WI38 (cell line): ENCODE results near the gene SASH1.

Experiments
- H3K4me3 ChIP-seq: 2 replicates; pipeline ENCODE4 v1.5.1; 2011; ENCODE audit warnings: low read depth, mild to moderate bottlenecking, control low read depth, low read length
- TF ChIP-seq, protein P1 (sequence below): IDR thresholded peaks from 2 replicates; pipeline ENCODE4 v1.5.1; 2012; ENCODE audit warnings: low read depth, mild to moderate bottlenecking, control low read depth, low read length

Gene SASH1

DNA sequence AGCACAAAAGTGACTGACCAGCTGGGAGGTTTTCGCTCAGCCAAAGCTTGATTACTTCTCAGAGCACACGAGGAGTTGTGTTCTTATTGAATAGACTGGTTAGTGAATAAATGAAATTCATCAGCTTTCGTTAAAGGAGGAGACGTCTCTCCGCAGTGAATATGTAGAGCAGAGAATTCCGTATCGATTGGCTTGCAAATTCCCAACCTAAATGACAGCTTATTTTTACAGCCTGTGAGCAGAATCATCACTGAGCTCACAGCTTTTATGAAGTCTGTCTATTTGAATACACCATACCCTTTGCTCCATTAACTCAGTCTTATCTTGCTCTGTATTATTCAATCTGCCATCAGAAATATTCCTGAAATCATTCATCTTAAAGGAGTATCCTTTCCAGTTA is 192.7 kb downstream of the SASH1 start:
- TF ChIP-seq, protein P1, sequence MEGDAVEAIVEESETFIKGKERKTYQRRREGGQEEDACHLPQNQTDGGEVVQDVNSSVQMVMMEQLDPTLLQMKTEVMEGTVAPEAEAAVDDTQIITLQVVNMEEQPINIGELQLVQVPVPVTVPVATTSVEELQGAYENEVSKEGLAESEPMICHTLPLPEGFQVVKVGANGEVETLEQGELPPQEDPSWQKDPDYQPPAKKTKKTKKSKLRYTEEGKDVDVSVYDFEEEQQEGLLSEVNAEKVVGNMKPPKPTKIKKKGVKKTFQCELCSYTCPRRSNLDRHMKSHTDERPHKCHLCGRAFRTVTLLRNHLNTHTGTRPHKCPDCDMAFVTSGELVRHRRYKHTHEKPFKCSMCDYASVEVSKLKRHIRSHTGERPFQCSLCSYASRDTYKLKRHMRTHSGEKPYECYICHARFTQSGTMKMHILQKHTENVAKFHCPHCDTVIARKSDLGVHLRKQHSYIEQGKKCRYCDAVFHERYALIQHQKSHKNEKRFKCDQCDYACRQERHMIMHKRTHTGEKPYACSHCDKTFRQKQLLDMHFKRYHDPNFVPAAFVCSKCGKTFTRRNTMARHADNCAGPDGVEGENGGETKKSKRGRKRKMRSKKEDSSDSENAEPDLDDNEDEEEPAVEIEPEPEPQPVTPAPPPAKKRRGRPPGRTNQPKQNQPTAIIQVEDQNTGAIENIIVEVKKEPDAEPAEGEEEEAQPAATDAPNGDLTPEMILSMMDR: no peak

GRCh38 chr6:148535976-148536375 is 193.3 kb downstream of the SASH1 start:
- no peak overlapping the region for H3K4me3 ChIP-seq
- TF ChIP-seq, protein P1: no peak

More for the DNA sequence above, 192.7 kb downstream of the SASH1 start:
- H3K4me3 ChIP-seq: no peak overlapping the region

GRCh38 chr6:148538261-148539190 is 195.9 kb downstream of the SASH1 start:
- peak overlapping the region; percentile 7; the same call in 1 of the 2 replicates for H3K4me3 ChIP-seq
- TF ChIP-seq, protein P1: no peak

- H3K4me3 ChIP-seq: no peak overlapping the region
- TF ChIP-seq, protein P1: no peak
Measured at GRCh38 chr6:148543540-148543939, 200.9 kb downstream of the SASH1 start.

DNA sequence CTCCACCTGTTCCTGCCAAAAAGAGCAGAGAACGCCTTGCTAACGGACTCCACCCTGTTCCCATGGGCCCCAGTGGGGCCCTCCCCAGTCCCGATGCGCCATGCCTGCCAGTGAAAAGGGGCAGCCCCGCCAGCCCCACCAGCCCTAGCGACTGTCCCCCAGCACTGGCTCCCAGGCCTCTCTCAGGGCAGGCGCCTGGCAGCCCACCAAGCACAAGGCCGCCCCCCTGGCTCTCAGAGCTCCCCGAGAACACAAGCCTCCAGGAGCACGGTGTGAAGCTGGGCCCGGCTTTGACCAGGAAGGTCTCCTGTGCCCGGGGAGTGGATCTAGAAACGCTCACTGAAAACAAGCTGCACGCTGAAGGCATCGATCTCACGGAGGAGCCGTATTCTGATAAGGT is 201.8 kb downstream of the SASH1 start:
- H3K4me3 ChIP-seq: no peak overlapping the region
- TF ChIP-seq, protein P1: no peak

DNA sequence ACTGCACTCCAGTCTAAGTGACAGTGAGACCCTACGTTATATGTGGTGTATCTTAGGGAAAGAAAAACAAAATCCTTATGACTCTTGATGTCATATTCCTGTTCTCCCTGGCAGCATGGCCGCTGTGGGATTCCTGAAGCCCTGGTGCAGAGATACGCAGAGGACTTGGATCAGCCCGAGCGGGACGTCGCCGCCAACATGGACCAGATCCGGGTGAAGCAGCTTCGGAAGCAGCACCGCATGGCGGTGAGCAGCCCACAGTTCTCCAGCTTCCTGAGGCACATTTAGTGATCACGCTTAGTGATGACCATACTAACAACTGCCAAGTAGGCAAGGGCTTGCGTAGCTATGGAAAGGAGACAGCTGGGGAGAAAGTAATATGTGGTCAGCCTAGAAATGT is 203.3 kb downstream of the SASH1 start:
- TF ChIP-seq, protein P1: no peak
- no peak overlapping the region for H3K4me3 ChIP-seq

DNA sequence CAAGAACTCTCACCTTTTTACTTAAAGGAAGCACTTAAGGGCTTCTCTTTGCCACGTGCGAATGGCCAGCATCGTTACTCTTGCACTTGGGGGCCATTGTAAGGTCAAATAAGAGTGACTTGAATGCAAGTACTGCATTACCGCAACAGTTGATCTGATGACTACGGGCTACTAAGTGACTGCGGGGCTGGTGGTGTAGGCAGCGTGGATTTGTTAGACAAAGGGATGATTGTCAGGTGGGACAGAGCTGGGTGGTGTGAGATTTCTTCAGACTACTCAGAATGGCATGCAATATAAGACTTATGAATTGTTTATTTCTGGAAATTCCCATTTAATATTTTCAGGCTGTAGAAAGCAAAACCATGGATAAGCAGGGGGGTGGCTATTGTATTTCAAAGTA is 204.5 kb downstream of the SASH1 start:
- TF ChIP-seq, protein P1: no peak
- no peak overlapping the region for H3K4me3 ChIP-seq
